Inflammatory macrophage treated with lipopolysaccharide for 1 hour (primary cell): Measurements from ENCODE around the gene KIAA0232.
"Not testable (repeated sequence)": the region's sequence is repeated elsewhere in the genome, so short reads cannot be mapped to it uniquely, and the experiment has no call there.

Experiments
- DNase-seq, 2 donors: peaks; one replicate each; pipeline ENCODE4 v3.0.0-alpha.2; 2020 to 2022

KIAA0232 gene

DNA sequence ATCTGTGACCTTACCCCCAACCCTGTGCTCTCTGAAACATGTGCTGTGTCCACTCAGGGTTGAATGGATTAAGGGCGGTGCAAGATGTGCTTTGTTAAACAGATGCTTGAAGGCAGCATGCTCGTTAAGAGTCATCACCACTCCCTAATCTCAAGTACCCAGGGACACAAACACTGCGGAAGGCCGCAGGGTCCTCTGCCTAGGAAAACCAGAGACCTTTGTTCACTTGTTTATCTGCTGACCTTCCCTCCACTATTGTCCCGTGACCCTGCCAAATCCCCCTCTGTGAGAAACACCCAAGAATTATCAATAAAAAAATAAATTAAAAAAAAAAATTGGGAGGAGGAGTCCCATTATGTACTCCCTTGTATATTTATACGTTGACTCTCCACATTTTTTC is 26.2 kb upstream of the KIAA0232 start:
- not testable (repeated sequence) for DNase-seq

DNA sequence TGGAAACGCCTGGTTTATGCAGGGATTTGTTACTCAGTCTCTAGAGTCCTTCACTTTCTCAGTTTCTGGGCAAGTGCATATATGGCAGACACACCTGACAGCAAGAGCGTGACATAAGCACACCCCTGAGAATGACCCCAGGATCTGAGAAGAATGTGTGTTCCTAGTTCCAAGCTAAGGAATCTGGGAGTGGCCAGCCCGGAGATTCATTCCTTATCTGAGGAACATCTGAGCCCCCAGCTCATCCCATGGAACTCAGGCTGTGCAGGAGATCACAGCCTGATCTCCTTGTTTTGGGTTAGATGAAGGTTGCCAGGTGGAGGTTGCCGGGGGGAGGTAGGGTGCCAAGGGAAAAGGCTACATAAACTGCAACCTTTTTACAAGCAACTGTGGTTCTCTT is 23.8 kb upstream of the KIAA0232 start:
- DNase-seq, result no peak

DNA sequence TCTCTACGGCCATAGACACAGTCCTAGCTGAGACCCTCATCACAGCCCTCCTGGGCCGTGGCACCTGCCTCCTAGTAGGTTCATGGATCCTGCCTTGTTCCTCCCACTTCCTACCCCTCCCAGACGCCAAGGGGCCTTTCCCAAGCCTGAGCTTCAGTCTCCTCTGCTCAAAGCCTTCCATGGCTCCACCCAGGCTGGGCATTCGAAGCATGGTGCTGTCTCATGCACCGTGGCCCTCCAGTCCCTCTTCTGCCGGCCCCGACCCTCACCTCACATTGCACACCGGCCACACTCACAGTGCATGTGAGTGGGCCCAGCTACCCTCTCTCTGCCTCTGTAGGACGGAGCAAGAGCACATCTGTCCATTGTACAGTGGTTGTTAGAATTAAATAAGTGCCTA is 21.7 kb upstream of the KIAA0232 start:
- DNase-seq, result no peak

DNA sequence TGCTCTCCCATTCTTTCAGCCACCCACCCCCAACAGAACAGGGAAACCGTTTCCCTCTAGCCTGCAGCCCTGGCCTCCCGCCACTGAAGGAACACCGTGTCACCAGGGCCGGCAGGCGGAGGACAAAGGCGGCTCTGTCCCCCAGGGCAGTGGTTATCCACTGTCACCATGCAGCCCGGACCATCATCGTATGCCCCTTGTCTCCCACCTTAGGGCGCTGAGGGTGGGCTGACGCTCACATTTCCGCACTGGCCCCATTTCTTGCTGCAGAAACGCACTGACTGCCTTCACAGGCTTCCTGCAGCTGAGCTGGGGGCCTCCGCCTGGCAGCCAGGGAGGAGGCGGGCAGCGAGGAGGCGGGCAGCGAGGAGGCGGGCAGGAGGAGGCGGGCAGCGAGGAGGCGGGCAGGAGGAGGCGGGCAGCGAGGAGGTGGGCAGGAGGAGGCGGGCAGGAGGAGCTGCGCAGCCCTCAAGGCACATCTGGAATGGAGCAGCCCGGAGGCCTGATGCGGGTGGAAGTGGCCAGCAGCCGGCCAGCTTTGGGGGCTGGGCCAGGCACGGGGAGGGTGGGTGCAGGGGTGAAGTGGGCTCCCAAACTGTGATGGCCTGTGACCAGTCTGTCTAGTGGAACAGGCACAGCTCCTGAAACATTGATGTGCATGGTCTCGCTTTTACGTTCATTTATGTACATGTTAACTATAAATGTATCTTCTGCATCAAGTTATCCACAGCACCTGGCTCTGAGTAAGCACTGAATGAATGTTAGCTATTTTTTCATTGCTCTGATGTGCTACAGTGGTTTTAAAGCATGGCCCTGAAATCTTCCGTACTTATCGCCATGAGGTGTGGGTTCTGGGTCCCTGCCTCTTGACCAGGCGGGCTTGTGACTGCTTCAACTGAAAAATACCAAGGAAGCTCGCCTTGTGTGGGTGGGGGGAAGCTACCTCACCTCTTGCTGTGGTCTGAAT is 20.6 kb upstream of the KIAA0232 start:
- DNase-seq, result no peak

DNA sequence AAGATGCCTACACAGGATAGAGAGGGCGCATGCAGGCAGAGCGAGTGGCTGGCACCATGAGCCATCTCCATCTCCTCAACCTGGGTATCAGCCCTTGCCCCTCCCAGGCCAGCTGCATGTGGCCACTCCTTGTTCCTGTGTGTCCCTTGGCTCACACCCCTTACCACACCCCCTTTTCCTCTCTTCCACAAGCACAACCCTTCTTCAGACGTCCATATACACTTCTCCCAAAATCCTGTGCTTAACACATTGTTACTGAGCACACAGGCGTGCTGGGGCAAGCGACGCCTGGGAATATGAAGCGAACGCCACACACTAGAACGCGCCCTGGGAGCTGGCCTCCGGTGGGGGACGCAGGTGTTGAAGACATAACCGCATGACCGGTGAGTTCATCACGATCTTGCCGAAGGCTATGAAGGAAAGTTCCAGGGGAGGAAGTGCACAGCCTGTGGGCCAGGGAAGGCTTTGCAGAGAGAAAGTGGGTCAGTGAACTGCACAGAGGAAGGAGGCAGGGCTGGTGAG is 19.1 kb upstream of the KIAA0232 start:
- DNase-seq, result no peak

DNA sequence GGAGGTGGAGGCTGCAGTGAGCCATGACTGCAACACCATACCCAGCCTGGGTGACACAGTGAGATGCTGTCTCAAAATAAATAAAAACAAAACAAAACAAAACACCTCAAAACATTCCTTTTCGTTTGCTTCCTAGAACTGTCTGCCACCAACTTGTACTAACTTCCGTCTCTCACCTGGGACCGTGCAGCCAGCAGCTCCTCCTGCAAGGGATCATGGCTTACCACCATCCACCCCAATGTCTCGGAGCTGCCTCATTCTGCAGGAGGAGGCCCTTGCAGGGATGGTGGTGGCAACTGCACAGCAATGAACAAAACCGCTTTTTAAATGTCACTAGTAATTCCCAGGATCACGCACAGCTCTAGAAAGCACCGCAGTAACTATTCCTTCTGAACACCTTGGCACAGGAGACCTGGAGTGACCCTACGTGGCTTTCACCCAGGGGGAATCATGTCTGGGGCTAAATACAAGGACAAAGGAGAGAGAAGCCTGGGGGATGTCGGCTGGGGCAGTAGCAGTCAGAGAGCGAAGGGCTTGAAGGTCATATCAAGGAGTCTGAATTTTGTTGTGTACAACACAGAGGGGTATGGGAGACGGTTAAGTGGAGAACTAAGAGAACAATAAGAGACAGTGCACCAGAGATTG is 17.4 kb upstream of the KIAA0232 start:
- DNase-seq, result no peak

DNA sequence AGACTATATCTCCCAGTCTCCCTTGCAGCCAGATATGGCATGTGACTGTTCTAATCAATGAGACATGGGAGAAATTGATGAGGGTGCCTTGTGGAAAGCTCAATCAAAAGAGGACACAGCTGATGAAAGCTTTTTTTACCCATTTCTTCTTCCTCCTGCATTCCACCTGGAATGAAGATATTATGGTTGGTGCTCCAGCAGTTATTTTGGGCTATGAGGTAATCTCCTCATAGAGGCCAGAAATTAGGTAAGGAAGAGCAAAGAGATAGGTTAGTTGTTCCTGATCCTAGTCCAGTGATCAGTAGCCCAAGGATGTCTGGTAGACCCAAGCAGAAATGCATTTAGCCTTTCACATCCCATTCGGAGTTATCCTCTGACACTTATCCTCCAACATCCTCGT is 16.8 kb upstream of the KIAA0232 start:
- DNase-seq, result no peak

DNA sequence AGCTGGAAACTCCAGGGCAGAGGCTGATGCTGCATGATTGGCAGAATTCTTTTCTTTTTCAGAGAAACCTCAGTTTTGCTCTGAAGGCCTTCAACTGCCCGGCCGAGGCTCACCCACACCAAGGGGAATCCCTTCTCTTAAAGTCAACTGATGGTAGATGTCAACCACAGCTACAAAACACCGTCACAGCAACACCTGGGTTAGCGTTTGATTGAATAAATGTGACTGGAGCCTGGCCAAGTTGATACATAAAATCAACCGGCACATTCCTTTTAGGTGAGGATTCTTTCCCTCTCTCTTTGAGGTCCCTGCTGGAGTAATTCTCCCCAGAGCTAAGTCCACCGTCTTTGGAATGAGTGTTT is 15.2 kb upstream of the KIAA0232 start:
- no peak for DNase-seq

DNA sequence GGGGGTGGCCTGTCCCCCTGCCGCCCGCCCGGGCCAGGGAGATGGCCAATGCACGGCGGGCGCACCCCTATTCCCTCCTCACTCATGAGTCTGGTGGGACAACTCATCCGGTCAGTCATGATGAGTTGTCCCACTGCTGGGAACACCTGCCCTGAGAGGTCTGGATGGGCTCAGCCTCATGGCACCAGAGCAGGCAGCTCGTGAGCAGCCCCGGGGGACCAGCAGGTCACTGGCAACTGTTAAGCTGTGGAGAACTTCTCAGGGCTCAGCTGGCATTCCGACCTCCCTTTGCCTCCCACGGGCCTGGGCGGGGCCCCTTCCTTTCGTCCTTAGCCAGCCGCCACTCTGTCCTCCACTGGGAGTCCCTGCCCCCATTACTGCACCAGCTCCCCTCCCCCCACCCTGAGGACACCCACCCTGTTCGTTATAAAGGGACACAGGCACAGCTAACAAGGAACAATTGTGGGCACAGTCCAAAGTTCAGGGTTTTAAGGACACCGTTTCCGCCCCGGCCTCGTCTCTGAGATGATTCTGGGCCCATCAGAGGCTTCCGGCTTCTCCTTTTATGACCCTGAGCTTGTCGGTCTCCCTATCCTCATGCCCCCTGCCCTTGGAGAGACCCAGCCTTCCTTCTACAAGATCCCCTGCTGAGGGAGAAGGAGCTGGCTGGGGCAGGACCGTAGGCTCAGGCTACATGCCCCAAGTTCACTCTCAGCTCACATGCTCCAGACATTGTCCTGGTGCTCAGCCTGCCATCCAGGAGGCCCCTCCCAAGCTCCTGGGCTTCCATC is 14.6 kb upstream of the KIAA0232 start:
- no peak for DNase-seq

DNA sequence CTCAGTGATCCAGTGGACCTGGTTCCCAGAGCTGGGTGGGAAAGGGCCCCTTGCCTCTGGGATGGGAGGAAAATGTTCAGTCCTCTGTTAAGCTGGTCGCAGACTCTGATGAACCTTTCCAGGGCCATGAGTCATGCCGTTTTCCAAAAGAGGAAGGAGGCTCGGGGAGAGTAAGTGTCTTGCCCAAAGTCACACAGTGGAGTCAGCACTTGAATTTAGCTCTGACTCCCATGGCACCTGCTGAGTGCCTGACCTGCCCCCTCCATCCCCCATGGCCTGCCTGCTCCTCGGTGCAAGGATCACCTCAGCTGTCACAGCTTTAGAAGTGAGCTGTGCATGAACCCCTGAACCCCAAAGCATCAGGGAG is 14.0 kb upstream of the KIAA0232 start:
- DNase-seq, result peak; percentile 83 to 86

DNA sequence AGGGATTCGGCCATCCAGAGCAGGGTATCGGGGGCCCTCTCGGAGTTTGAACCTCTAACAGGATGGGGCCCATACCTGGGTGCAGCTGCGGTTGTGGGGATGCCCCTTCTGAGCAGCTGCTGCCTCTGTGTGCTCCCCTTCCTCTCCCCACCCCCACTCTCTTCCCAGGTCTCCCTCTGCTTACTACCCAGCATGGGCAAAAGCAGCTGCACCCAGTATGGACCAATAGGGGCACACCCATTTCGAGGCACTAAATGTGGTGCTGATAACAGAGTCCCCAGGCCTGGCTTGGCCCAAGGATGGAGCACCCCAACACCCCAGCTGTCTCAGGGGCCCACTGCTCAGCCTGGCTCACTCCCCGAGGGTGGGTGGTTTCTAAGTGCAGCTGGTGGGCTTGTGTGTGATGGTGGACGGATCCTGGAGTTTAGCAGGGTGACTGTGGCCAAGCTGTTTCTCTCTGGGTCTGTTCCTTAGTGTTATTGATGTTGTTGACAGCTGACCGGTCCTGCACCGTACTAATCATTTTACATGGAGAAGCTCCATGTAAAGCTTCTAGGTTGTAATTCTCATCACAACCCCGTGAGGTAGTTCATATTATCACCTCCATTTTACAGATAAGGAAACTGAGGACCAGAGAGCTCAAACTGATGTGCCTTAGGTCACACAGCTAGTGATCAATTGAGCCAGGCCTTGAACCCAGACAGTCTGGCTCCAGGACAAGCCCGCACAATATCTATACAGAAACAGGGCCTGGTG is 13.1 kb upstream of the KIAA0232 start:
- DNase-seq, result no peak

DNA sequence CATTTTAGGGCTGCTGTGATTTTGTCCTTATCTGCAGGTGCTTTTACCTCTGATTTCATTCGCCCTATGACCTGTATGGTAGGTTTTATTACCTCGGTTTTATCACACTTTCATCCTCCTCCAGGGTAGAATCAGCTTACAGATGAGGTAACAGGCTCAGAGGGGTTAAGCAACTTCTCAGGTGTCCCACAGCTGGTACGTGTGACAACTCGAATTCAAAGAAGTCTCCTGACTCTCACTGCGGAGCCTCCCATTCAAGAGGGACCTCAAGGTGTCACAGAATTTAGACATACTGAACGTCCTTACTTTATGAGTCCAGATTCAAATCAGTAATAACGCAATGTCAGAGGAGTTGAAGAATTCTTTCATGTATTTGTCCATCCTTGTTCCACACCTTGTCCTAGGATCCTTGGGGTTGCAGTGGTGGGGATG is 12.5 kb upstream of the KIAA0232 start:
- DNase-seq, result no peak

DNA sequence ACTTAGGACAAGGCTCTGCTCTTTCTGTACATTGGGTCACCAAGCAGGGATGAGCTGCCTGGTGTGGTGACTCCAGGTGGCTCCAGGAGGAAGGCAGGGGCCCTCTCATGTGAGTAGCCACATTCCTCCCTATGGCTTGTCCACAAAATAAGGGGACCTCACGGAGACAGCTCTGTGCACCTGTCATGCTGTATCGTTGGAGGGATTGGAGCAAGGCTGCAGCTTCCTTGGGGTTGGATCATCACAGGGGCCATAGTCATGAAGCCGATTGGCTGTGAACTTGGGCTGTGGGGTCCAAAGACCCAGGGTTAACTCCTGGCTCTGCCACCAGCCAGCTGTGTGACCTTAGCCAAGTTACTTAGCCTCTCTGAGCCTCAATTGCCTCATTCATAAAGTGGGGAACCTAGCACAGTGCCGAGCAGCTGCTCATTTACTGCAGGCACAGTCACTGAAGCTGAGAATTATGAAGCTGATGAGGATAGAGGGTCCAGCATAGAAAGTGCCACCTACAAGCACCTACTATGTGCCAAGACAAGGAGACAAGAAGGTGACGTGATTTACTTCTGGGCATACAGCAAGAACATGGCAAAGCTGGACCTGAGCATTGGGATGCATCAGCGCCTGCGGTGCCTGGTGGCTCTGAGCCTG is 11.8 kb upstream of the KIAA0232 start:
- DNase-seq, result no peak

DNA sequence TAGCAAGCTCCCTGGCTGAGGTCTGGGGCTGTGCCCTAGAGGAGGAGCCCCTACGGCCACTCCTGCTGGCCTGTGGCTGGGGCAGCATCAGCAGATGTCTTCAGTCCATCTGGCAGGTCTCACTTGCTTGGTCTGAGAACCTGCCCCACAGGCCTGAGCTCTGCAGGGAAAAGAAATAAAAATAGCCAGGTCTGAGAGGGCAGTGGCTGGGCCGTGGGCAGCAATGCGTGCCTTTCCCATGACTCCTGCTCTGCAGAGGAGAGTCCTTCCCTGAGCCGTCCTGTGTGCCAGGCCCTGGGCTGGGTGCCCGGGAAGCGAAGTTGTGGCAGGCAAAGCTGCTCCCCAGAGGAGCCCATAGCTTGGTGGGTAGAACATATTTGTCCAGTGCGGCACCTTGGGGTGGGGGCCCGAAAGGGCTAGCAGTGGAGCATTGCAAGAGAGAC is 11.3 kb upstream of the KIAA0232 start:
- DNase-seq, result no peak

DNA sequence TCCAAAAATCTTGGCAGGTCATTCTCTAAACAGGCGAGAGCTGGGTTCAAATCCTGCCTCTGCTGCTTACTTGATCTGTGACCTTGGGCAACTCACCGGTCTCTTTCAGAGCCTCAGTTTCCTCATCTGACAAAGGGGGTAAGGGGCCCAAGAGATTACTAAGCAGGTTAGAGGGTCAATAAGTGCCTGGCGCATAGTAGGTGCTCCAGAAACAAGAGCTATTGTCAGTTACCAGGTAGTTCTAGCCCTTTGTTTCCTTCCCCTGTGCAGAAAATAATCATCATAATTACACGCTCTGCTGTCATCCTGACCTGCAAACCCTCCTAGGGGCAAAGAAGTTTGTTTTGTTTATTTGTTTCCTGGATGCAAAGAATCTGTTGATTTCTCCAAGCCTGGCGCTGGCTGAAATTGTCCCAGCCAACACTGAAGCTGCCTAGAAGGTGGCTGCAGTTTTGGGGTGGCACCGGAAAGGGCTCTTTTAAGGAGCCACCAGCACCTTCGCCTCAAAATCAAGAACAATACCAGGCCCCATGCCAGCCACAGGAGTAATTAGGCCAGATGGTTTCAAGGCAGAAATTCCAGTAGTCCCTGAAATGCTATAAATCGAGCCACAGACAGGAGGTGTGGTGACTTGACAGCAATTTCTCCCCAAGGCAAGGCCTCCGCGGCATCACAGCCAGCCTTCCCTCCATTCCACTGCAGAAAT is 10.2 kb upstream of the KIAA0232 start:
- DNase-seq, result no peak

DNA sequence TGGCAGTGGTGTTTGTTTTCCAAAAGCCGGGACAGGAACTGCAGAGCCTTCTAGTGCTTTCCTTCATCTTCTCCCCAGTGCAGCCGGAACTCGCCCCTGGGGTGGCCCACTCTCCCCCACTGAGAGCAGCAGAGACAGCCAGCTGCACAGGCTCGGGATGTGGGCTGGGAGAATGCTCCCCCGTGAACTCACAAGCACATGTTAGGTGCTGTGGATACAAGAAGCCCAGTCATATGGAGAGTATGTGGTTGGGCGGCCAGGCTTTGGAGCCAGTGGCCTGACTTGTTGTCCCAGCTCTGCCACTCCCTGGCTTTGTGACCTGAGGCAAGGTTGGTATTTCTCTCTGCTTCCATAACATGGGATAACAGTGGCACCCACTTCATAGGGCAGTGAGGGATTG is 9.4 kb upstream of the KIAA0232 start:
- DNase-seq, result no peak

DNA sequence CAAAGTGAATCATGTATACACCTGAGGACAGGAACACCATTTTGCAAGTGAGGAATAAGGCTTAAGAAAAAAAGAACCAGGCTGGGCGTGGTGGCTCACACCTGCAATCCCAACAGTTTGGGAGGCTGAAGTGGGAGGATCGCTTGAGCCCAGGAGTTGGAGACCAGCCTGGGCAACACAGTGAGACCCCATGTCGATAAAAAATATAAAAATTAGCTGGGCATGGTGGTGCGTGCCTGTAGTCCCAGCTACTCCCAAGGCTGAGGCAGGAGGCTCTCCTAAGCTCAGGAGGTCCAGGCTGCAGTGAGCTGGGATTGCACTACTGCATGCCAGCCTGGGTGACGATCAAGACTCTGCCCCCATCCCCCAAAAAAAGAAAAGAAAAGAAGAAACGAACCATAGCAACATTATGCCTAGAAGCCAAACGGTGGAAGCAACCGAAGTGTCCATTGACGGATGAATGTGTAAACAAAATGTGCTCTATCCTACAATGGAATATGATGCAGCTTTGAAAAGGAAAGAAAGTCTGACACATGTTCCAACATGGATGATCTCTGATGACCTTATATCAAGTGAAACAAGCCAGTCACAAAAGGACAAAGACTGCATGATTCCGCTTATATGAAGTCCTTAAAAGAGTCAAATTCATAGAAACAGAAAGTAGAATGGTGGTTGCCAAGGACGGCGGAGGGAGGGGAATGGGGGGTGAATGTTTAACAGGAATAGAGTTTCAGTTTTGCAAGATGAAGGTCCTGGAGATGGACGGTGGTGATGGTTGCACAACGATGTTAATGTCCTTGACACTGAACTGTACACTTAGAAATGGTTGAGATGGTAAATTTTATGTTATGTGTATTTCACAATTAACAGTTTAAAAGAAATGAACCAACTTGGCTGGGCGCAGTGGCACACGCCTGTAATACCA is 8.6 kb upstream of the KIAA0232 start:
- DNase-seq, result no peak

DNA sequence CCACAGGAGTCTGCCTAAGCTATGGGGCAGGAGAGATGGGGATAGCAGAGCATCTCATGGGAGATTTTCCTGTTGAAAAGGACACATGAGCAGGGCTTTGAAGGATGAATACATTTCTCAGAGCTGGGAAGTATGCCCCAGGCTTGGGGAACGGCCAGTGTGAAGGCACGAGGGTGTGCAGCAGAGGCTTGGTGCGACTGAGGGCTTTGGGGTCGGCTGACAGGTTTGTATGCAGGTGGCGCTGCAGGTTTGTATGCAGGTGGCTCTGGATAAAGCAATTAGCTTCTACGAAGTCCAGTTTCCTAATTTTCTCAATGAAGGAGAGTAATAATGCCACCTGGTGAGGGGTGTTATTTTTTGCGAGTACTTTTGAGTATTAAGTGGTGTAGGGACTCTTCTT is 6.8 kb upstream of the KIAA0232 start:
- DNase-seq, result no peak

DNA sequence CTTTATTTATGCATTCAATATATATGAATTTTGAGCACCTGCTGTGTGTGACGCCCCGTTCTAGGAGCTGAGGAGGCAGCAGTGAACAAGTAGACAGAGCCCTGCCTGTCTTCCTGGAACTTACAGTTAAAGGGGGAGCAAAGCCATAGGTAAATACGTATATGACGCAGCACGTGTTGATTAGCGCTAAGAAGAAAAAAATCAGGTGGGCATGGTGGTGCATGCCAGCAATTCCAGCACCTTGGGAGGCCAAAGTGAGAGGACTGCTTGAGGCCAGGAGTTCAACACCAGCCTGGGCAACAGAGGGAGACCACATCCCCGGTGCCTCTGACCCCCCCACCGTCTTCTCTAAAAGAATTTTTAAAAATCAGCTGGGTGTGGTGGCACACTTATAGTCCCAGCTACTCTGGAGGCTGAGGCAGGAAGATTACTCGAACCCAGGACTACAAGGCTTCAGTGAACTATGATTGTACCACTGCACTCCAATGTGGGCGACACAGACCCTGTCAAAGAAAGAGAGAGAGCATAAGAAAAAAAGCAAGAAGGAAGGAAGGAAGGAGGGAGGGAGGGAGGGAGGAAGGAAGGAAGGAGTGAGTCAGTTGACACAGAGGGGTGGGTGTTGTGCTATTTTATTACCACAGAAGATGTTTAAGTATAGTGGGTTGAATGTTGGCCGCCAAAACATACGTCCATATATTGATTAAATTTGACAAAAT is 5.4 kb upstream of the KIAA0232 start:
- DNase-seq, result no peak
